Measurements from ENCODE around the gene NUP88. TPM values are rescaled to one million over a fixed set of nuclear protein-coding genes. Genes with fewer than 3 reads are reported as not detected.

NUP88 gene
- total RNA-seq, 2 experiments from 2014 or later: 129 to 142 TPM

GRCh38 chr17:5466295-5466694 lies 46.8 kb upstream of the NUP88 start:
- no peak for TF ChIP-seq CTCF (IDR thresholded peaks at IDR 0.05)
- Histone ChIP-seq H3K27ac (ENCODE audit: low read depth in 1 of 2, low read length in 2 of 2) (no peak overlapping the region), H3K27me3 (ENCODE audit: control insufficient read depth in 1 of 2, insufficient read depth in 2 of 2, low read length in 2 of 2) (no peaks in the 10 kb centered on the region), H3K4me3 (ENCODE audit: low read length) (no peak overlapping the region), H3K9me3 (ENCODE audit: control insufficient read depth in 1 of 2, insufficient read depth in 1 of 2, low read length in 2 of 2) (no peaks in the 10 kb centered on the region), H3K4me1 (ENCODE audit: insufficient read depth, low read length) (peaks cover 24% of the 10 kb centered on the region), H3K36me3 (ENCODE audit: insufficient read depth, low read length) (peaks cover 6% of the 10 kb centered on the region)
- ChIA-PET CTCF (interaction anchor here (1.2 kb wide), 1 partner anchor 27 kb away, joined by 5 read pairs; the partner anchor contains the start of gene C1QBP), POLR2A (no interaction called here)
- ATAC-seq (ENCODE audit: poor library complexity) (no peak), DNase-seq (no peak)
- intact Hi-C loops (cut with DNase I, micrococcal nuclease): no loop called here
- peaks cover 6% of the 10 kb centered on the region for H3K36me3 Mint-ChIP-seq (ENCODE audit: low read depth)
- H3K27ac Mint-ChIP-seq: no peak overlapping the region
- no peaks in the 10 kb centered on the region for H3K27me3 Mint-ChIP-seq
- H3K9me3 Mint-ChIP-seq: no peaks in the 10 kb centered on the region
- H3K4me3 Mint-ChIP-seq: peak overlapping the region; percentile 46
- H3K4me1 Mint-ChIP-seq (ENCODE audit: low read depth): peaks cover 43% of the 10 kb centered on the region

DNA sequence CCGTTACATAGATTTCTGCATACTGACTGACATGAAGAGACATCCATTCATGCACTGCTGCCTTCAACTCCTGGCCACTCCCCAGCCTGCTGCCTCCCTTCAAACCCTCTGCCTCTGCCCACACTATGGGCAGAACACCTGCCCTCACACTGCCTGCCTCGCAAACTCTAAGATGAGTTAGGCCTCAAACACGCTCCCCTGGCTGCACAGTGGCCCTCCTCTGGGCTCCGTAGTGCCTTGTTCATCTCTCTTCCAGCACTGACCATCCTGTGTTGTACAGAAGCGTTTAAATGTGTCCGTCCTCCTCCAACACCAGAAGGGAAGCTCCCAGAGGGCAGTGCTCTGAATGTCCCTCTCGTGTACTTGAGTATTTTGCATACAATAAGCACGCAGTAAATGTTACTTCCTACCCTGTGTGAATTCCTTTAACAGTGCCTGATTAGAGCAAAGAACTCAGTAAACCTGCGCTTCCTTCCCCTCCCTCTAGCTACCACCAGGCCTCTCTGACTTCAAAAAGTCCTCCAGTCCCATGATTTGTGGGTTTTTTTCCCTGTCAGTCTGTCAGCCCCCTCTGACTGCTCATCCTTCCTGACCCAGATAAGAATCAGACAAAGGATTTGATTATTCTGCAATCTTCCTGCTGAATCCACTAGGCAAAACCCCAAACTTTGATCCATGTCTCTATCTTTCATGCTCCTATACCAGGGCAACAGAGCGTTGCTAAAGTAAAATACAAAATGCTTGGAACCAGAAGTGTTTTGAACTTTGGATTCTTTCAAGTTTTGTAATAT lies 45.5 kb upstream of the NUP88 start:
- TF ChIP-seq CTCF (IDR thresholded peaks at IDR 0.05): no peak
- Mint-ChIP-seq H3K27me3 (no peaks in the 10 kb centered on the region), H3K4me1 (ENCODE audit: low read depth) (peaks cover 40% of the 10 kb centered on the region), H3K36me3 (ENCODE audit: low read depth) (peaks cover 12% of the 10 kb centered on the region), H3K27ac (no peak overlapping the region), H3K9me3 (no peaks in the 10 kb centered on the region), H3K4me3 (no peak overlapping the region)
- Histone ChIP-seq H3K27me3 (ENCODE audit: control insufficient read depth in 1 of 2, insufficient read depth in 2 of 2, low read length in 2 of 2) (no peaks in the 10 kb centered on the region), H3K27ac (ENCODE audit: low read depth in 1 of 2, low read length in 2 of 2) (no peak overlapping the region), H3K9me3 (ENCODE audit: control insufficient read depth in 1 of 2, insufficient read depth in 1 of 2, low read length in 2 of 2) (no peaks in the 10 kb centered on the region), H3K36me3 (ENCODE audit: insufficient read depth, low read length) (peaks cover 17% of the 10 kb centered on the region), H3K4me1 (ENCODE audit: insufficient read depth, low read length) (peaks cover 24% of the 10 kb centered on the region), H3K4me3 (ENCODE audit: low read length) (no peak overlapping the region)
- CTCF ChIA-PET: no interaction called here
- POLR2A ChIA-PET: no interaction called here
- intact Hi-C loops (cut with DNase I, micrococcal nuclease): no loop called here
- DNase-seq (no peak), ATAC-seq (ENCODE audit: poor library complexity) (no peak)

- H3K4me3 ChIP-seq (ENCODE audit: low read length): no peak overlapping the region
- no peak for TF ChIP-seq CTCF (IDR thresholded peaks at IDR 0.05)
- H3K27me3 ChIP-seq (ENCODE audit: control insufficient read depth in 1 of 2, insufficient read depth in 2 of 2, low read length in 2 of 2): no peaks in the 10 kb centered on the region
- H3K27me3 Mint-ChIP-seq: no peaks in the 10 kb centered on the region
- H3K36me3 Mint-ChIP-seq (ENCODE audit: low read depth): peaks cover 81% of the 10 kb centered on the region
- peaks cover 56% of the 10 kb centered on the region for H3K36me3 ChIP-seq (ENCODE audit: insufficient read depth, low read length)
- H3K9me3 ChIP-seq (ENCODE audit: control insufficient read depth in 1 of 2, insufficient read depth in 1 of 2, low read length in 2 of 2): no peaks in the 10 kb centered on the region
- ChIA-PET CTCF (no interaction called here), POLR2A (no interaction called here)
- DNase-seq (no peak), ATAC-seq (ENCODE audit: poor library complexity) (no peak)
- H3K9me3 Mint-ChIP-seq: no peaks in the 10 kb centered on the region
- no peak overlapping the region for H3K4me3 Mint-ChIP-seq
- H3K4me1 Mint-ChIP-seq (ENCODE audit: low read depth): no peaks in the 10 kb centered on the region
- H3K27ac Mint-ChIP-seq: no peak overlapping the region
- no peak overlapping the region for H3K27ac ChIP-seq (ENCODE audit: low read depth in 1 of 2, low read length in 2 of 2)
- H3K4me1 ChIP-seq (ENCODE audit: insufficient read depth, low read length): no peaks in the 10 kb centered on the region
- intact Hi-C loops (cut with DNase I, micrococcal nuclease): loop anchor here in 1 of 2 experiments (10.0 kb wide), 1 partner anchor 978 kb away; no protein-coding TSS in a partner anchor
Measured at GRCh38 chr17:5446786-5447185, 27.3 kb upstream of the NUP88 start.
